Endothelial cell of umbilical vein (primary cell): Measurements from ENCODE around the gene GPR107. TPM values are rescaled to one million over a fixed set of nuclear protein-coding genes. Genes with fewer than 3 reads are reported as not detected.

ENCODE experiments used
- BruUV-seq: library from RNA; stranded (reverse); fragments of 400-500 nt; replicated peaks from 2 replicates; lab custom pipeline; 2021; lab: Mats Ljungman, UMichigan
- CTCF ChIA-PET: fragments of 300-600, 350-600 bp; sonication (Branson Sonifier 250); formaldehyde crosslinking; loops from one replicate; lab custom pipeline; 2021; ENCODE audit warnings: antibody characterized with exemption, inconsistent platforms; lab: Charles Lee
- POLR2A ChIA-PET: fragments of 300-600, 350-600 bp; sonication (Branson Sonifier 250); formaldehyde crosslinking; loops from one replicate; lab custom pipeline; 2021; ENCODE audit warnings: antibody characterized with exemption, inconsistent platforms; lab: Charles Lee
- DNase-seq: peaks from one replicate; pipeline ENCODE4 v3.0.0-alpha.2; 2011; ENCODE audit warnings: low read depth, low spot score
- FAIRE-seq: peaks from 2 replicates; lab custom pipeline; 2011; peaks lifted over from hg19 to GRCh38; lab: Jason Lieb, UNC
- H2AFZ ChIP-seq: 2 replicates; pipeline ENCODE4 v1.6.0; 2012; ENCODE audit warnings: low read depth, low read length, control low read depth, inconsistent platforms
- H3K27ac ChIP-seq: 2 replicates; pipeline ENCODE4 v1.5.1; 2011; ENCODE audit warnings: low read depth, mild to moderate bottlenecking, control low read depth, low read length, moderate library complexity; ENCODE audit not compliant: insufficient read depth
- H3K27me3 ChIP-seq, 2 experiments: 2 replicates each; pipeline versions ENCODE4 v1.6.0 to v1.6.1; 2011; ENCODE audit warnings: low read length in 2 of 2, mixed read lengths in 1 of 2; ENCODE audit not compliant: control insufficient read depth in 2 of 2, insufficient read depth in 2 of 2
- H3K36me3 ChIP-seq, 2 experiments: 2 replicates in 1 of 2; 3 replicates in 1 of 2; pipeline ENCODE4 v1.5.1; 2011; ENCODE audit warnings: low read length in 2 of 2, mild to moderate bottlenecking in 1 of 2, moderate library complexity in 1 of 2; ENCODE audit not compliant: control insufficient read depth in 2 of 2, insufficient read depth in 2 of 2; ENCODE audit errors: extremely low read depth in 1 of 2
- H3K4me1 ChIP-seq: 3 replicates; pipeline ENCODE4 v1.5.1; 2011; ENCODE audit warnings: mild to moderate bottlenecking, low read length; ENCODE audit not compliant: control insufficient read depth, insufficient read depth; ENCODE audit errors: extremely low read depth
- H3K4me2 ChIP-seq: 2 replicates; pipeline ENCODE4 v1.6.1; 2011; ENCODE audit warnings: low read length, control low read depth, mixed read lengths; ENCODE audit not compliant: insufficient read depth
- H3K4me3 ChIP-seq, 3 experiments: fragments of 200-600 bp in 1 of 3; sonication (generic), shearing (Covaris generic) in 1 of 3; replicated peaks in 1 of 3; 2 replicates each; pipeline ENCODE4 v1.5.1; 2011 to 2016; ENCODE audit warnings: control low read depth in 3 of 3, low read length in 3 of 3, mild to moderate bottlenecking in 2 of 3, inconsistent platforms in 1 of 3, low read depth in 1 of 3, moderate library complexity in 1 of 3; ENCODE audit not compliant: insufficient read depth in 1 of 3
- H3K79me2 ChIP-seq: 2 replicates; pipeline ENCODE4 v1.6.0; 2012; ENCODE audit warnings: low read length, inconsistent platforms; ENCODE audit not compliant: control insufficient read depth, insufficient read depth
- H3K9ac ChIP-seq: replicated peaks from 2 replicates; pipeline ENCODE3; 2011; ENCODE audit warnings: low read length, control low read depth; ENCODE audit not compliant: insufficient read depth; ENCODE audit errors: extremely low read depth
- H3K9me1 ChIP-seq: replicated peaks from 3 replicates; pipeline ENCODE4 v1.6.0; 2011; ENCODE audit warnings: mild to moderate bottlenecking, low read length; ENCODE audit not compliant: control insufficient read depth, insufficient read depth; ENCODE audit errors: extremely low read depth
- H3K9me3 ChIP-seq: replicated peaks from 2 replicates; pipeline ENCODE4 v1.5.1; 2012; ENCODE audit warnings: low read length, inconsistent platforms; ENCODE audit not compliant: control insufficient read depth, insufficient read depth
- H4K20me1 ChIP-seq: replicated peaks from 2 replicates; pipeline ENCODE3; 2011; ENCODE audit warnings: mild to moderate bottlenecking, low read length; ENCODE audit not compliant: control insufficient read depth, insufficient read depth; ENCODE audit errors: extremely low read depth
- CTCF ChIP-seq, 2 donors: IDR thresholded peaks; 1 replicate in 1 of 2; 2 replicates in 1 of 2; pipeline ENCODE4 v1.5.1; 2011; ENCODE audit warnings: low read length in 2 of 2, mild to moderate bottlenecking in 2 of 2, moderate library complexity in 2 of 2, control low read depth in 1 of 2, inconsistent platforms in 1 of 2, low read depth in 1 of 2; ENCODE audit not compliant: insufficient read depth in 1 of 2; ENCODE audit errors: extremely low read depth in 1 of 2
- EZH2 ChIP-seq: IDR thresholded peaks from 2 replicates; pipeline ENCODE4 v1.6.1; 2012; ENCODE audit warnings: borderline replicate concordance, low read depth, mild to moderate bottlenecking, moderate library complexity, low read length, inconsistent platforms; ENCODE audit not compliant: severe bottlenecking
- FOS ChIP-seq: IDR thresholded peaks from 2 replicates; pipeline ENCODE4 v1.6.1; 2011; ENCODE audit warnings: mild to moderate bottlenecking, low read length, moderate library complexity, borderline replicate concordance; ENCODE audit not compliant: insufficient read depth
- GATA2 ChIP-seq: IDR thresholded peaks from 2 replicates; pipeline ENCODE4 v1.7.0; 2011; ENCODE audit warnings: low read depth, mild to moderate bottlenecking, moderate library complexity, mixed read lengths, low read length; ENCODE audit not compliant: insufficient read length, insufficient read depth
- JUN ChIP-seq: IDR thresholded peaks from 2 replicates; pipeline ENCODE4 v1.6.1; 2011; ENCODE audit warnings: borderline replicate concordance, low read depth; ENCODE audit not compliant: insufficient read length, insufficient read depth
- MAX ChIP-seq: IDR thresholded peaks from 2 replicates; pipeline ENCODE4 v1.6.1; 2011; ENCODE audit not compliant: insufficient read depth, insufficient read length
- MYC ChIP-seq: IDR thresholded peaks from one replicate; pipeline ENCODE4 v1.6.1; 2011; ENCODE audit warnings: mild to moderate bottlenecking, low read depth, low read length
- POLR2A ChIP-seq: IDR thresholded peaks from 2 replicates; pipeline ENCODE4 v1.6.1; 2012; ENCODE audit warnings: low read depth, mild to moderate bottlenecking, control low read depth, low read length
- POLR2AphosphoS5 ChIP-seq: IDR thresholded peaks from 2 replicates; pipeline ENCODE4 v1.6.1; 2012; ENCODE audit warnings: low read depth, mild to moderate bottlenecking, control low read depth, low read length, moderate library complexity; ENCODE audit not compliant: insufficient read depth
- dilution Hi-C: fragments of 300-500 bp; cut with MboI; formaldehyde crosslinking; loops from one replicate; pipeline ENCODE4 v1.15.0; 2019; ENCODE audit warnings: low sequenced_read_pairs; ENCODE audit not compliant: extremely low pct_ligation_motif_present
- intact Hi-C: fragments of 100-400 bp; cut with micrococcal nuclease; formaldehyde crosslinking; loops from one replicate; pipeline ENCODE4 v1.10.0; 2022
- polyA plus RNA-seq, 4 experiments: library from polyadenylated mRNA; depleted of rRNA in 3 of 4; stranded (reverse) in 3 of 4; unstranded in 1 of 4; fragments of >200 nt; gene quantifications; 2 replicates each; pipeline versions ENCODE4 v1.2.1 to v1.2.3, GENCODE V29; 2011 to 2012; ENCODE audit warnings: missing spikeins in 1 of 4
- total RNA-seq: library from RNA; stranded (reverse); gene quantifications from 2 replicates; pipeline ENCODE4 v1.2.3, GENCODE V29; 2021

Gene GPR107
- total and polyA plus RNA-seq, 2 donors (not counting 3 experiments of a cell fraction or from before 2014, with no cell fraction given) = 27.2 to 38.9 TPM

- FAIRE-seq (no peak), DNase-seq (no peak)
- intact Hi-C loops (no loop called here), dilution Hi-C loops (no loop called here)
- no TSS peak for BruUV-seq
- POLR2A ChIA-PET = no interaction called here
- no peak overlapping the region for H3K4me3 ChIP-seq
- H4K20me1 ChIP-seq = no peaks in the 10 kb centered on the region
- TF ChIP-seq EZH2 (no peak), CTCF (IDR thresholded peaks at IDR 0.05; ENCODE audit: extremely low read depth in 1 of 2, insufficient read depth in 1 of 2, low read depth in 1 of 2, low read length in 2 of 2) (no peak), GATA2 (no peak), MAX (no peak), JUN (no peak), POLR2A (no peak), FOS (no peak), MYC (no peak), POLR2AphosphoS5 (no peak)
- H3K27me3 ChIP-seq = peaks cover 2 to 9% of the 10 kb centered on the region in 2 experiments
- H3K4me1 ChIP-seq = peaks cover 2% of the 10 kb centered on the region
- H3K27ac ChIP-seq = no peak overlapping the region
- CTCF ChIA-PET = no interaction called here
- no peak overlapping the region for H3K9ac ChIP-seq
- no peaks in the 10 kb centered on the region for H3K9me1 ChIP-seq
- no peaks in the 10 kb centered on the region for H3K36me3 ChIP-seq
- no peak overlapping the region for H2AFZ ChIP-seq
- no peaks in the 10 kb centered on the region for H3K9me3 ChIP-seq
- H3K4me2 ChIP-seq = no peak overlapping the region
- H3K79me2 ChIP-seq = no peaks in the 10 kb centered on the region
Observed at GRCh38 chr9:130149654-130150286, 96.1 kb downstream of the GPR107 start.
